Measurements from ENCODE around the gene IPCEF1.

The IPCEF1 gene

DNA sequence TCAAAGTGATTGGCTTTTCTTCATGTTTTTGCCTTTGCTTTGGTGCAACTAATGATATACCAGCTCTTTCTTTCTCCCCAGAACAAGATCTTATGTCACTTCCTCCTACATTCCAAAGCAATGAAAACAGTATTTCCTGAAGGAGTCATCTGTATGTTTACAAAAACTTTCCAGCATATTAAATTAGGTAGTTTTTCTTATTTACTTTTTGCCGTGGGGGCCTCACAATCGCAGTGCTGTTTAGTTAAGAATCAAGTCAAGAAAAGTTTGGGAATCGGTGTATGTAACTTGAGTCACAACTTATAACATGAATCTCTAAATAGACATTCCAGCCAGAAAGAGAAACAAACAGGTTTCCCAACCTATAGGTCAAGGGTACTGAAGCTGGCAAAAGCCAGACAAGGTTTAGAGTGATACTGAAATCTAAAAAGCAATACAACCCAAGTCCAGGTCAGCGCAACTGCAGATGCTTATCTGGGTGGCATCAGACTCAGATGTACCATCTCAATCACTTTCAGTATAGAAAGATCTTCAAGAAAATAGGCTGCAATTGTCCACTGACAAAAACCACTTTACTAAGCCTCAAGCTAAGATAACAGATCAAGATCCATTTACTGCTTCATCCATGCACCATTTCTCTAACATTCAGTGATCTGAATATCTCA lies 63.6 kb downstream of the IPCEF1 start:
- DNase-seq (ENCODE audit: low spot score): no peak

DNA sequence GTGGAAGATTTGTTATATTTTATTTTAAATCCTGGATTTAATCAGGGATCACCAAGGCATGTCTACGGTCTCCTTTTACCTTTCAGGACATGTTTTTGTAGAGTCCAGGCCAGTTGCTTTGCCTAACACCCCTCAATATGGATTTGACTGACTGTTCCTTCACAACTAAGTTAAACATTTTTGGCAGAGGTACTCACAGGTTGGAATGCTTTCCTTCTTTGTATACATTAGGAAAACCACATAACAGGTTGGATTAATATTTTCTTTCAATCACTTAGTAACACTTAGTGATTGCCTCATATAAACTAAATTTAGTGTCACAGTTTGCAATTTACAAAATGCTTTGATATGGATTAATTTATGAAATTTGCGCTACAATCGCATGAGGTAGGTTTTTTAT lies 64.5 kb downstream of the IPCEF1 start:
- DNase-seq (ENCODE audit: low spot score): no peak

DNA sequence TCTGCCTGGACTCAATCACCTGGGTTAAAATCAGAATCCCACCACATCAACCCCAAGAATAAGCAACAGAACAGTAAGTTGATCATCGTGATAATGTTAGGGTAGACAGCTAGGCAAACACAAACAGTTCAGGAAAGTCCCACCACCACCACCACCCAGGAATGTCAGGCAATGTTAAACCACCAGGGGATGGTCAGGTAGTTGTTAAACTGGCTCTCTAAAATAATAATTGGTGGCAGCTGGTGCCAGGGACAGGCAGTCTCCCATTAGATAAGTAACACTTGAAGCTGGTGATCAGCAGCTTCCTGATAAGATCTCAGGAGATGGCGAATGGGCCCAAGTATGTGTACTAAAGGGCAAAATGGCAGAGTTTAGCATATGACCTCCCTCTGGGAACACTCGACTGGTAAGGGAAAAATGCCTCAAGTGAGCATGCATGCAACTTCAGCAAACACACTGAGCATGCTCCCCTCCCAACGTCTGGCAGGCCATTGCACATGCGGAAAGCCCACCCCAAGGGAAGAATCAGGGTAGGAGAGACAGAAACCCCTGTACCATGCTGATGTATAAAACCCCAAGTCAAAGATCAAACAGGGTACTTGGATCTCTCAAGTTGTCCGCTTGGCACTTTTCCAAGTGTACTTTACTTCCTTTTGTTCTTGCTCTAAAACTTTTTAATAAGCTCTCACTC lies 66.6 kb downstream of the IPCEF1 start:
- no peak for DNase-seq (ENCODE audit: low spot score)

DNA sequence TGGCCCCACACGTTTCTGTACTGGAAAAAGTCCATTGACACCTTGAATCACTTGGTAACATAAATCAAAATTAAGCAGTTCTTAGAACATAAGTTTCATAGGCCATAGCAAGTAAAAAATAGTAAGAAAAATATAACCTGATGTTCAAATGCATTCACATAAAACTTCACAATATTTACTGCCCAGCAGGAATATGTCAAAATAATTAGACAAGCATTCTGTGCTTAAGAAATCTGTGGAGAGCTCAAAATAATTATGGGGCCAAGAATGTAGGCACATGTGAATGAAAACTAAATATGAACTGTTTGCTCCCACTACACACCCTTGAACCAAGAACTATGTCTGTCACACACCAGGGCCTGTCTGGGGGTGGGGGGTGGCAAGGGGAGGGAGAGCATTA lies 70.8 kb downstream of the IPCEF1 start:
- no peak for DNase-seq (ENCODE audit: low spot score)

DNA sequence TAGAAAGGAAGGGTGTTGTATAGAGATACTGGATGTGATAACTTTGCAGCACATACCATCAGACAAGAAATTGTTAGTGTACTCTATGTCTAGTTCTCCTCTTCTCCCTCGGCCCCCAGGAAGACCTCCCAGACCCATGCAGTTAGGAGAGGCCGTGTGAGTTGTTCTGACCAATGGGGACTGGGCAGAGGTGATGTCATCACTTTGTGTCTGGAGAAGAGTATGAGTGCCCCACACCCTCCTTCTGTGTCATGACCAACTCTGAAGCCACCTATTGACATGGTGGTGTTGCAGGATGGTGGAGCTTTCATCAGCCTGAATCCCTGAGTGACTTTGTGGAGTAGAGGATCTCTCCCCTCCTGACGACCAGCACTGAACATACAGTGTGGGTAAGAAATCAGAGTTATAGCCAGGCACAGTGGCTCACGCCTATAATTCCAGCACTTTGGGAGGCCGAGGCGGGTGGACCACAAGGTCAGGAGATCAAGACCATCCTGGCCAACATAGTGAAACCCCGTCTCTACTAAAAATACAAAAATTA lies 72.2 kb downstream of the IPCEF1 start:
- DNase-seq (ENCODE audit: low spot score): no peak

DNA sequence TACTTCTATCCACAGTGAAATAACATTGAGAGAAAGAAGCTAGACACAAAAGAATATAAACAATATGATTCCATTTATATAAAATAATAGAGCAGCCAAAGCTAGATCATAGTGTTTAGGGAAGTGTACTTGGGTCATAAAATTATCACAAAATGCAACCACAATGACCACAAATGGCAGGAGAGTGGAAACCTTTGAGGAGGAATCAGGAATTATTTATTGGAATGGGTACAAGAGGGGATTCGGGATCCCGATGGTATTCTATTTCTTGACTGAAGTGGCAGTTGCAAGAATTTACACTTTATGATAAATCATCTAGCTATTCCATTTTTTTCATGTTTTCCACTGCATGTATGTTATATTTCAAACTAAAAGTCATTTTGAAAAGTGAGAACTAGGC lies 76.1 kb downstream of the IPCEF1 start:
- DNase-seq (ENCODE audit: low spot score): no peak

DNA sequence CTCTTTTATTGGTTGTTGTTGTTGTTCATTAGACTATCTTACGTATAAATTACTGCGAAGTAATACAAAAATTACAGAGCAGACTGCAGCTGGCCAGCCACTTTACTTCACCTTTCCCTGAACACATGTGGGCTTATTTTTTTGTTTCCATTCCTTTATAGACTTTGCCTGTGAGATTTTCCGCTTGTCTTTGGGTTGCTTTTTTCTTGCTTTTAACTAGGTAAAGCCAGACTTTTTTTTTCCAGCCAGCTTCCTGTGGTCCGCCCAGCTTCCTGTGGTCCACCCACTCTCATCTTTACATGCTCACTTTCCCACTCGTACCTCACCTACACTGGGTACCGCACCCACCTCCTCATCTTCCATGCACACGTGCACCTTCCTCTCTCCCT lies 79.0 kb downstream of the IPCEF1 start:
- no peak for DNase-seq (ENCODE audit: low spot score)

DNA sequence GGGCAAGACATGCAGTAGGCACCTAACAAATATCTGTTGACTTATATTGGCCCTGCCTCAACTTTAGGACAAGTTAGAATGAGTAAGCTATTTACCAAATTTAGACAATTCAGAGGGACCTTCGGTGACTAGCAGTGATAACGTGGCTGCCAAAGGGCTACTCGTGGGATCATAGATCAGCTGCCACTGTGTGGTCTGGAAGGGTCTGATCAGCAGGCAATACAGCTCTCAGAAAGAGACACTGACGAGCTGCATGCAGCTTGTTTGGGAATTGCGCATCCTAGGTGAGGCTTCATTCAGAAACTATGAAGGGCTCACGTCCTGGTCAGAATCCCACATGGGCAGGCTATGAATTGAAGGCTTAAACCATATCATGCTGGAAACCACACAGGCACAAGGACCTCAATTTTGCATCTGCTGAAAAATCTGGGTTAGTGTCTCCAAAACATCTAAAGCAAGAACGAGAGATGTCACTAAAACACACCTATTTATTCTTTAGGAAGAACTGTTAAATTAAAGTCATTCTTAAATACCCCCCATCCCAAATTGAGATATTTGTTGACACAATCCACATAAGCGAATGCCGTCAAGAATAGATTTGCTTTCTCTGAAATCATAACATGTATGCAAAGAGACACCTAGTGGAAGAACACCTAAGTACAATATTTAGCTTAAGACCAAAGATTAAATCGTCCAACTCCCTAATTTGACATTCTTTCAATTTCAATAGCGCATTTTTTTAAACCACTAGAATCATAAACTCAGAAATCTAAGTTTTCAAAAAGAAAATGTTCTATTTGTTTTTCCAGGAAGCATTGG lies 79.6 kb downstream of the IPCEF1 start:
- DNase-seq (ENCODE audit: low spot score): peak; percentile 4

DNA sequence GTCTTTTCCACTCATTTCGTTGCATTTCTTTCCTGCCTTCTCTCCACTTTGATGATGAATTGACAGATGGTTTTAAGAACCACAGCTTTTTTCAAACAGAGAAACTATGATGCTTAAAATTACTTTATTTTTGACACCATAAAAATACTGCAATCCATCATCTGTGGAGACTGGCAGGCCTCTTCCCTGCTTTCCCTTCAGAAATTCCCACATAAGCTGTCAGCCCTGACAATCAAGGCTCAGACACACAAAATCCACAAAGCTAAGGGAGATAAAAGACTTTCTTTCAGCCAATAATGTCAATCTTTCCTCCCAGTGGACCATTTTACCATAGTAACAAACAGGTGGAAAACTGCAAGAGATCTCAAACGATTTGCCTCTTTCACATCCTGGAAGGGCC lies 82.4 kb downstream of the IPCEF1 start:
- no peak for DNase-seq (ENCODE audit: low spot score)

DNA sequence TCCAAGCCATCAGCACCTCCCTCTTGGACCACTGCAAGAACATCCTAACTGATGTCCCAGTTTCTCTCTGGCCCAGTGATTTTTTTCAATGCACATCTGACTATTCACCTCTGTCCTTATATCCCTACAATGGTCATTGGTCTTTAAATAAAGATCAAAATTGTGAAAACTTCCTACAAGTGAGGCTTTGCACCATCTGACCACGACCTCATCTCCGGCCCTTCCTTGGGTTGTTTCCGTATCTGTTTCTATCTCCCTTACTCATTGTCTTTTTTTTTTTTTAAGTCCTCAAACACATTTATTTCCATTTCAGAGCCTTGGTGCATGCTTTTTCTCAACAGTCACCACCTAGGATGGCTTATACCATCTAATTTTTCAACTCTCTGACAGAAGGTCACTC lies 88.1 kb downstream of the IPCEF1 start:
- no peak for DNase-seq (ENCODE audit: low spot score)

DNA sequence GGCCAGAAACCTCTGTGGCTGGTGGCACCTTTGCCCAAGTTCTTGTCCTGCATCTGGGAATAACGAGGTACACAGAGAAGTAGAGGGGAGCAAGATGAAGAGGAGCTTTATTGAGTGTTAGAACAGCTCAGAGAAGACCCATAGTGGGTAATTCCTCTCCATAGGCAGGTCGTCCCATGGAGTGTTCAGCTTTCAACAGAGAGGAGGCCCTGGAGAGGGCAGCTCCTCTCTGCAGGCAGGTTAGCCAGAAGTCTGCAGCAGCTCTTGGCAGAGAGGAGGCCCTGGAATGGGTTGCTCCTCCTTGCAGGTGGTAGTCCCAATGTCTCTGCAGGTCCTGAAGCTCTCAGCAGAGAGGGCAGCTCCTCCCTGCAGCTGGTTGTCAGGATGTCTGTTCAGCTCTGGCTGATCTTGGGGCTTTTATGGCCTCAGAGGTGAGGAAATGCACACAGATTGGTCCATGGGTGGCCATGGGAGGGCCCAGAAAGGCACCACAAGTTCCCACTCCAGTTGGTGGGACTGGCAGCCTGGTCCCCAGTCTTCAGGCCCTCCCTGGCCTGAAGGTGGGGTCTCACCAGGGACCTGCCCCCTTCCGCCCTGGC lies 89.0 kb downstream of the IPCEF1 start:
- no peak for DNase-seq (ENCODE audit: low spot score)

DNA sequence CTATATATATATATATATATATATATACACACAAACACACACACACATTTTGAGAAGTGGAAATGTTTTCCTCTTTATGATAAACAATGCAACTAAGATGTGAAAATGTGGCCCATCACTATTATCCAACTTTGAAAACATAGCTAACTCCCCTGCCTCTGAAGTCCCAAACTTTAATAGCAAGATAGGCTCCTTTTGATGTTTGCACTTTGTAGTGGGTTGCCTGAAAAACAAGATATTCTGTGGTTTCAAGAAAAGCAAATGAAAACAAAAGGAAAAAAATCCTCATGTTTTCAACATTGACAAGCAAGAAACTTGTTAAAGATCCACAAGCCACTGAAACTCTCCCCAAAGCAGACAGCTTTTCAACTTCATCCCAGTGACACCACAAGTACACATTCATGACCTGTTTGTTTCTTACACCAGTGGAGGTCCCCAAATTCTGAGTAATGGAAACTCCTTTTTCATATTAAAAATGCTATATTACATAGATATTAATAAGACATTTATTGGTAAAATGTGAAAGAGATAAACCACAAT lies 90.0 kb downstream of the IPCEF1 start:
- no peak for DNase-seq (ENCODE audit: low spot score)

DNA sequence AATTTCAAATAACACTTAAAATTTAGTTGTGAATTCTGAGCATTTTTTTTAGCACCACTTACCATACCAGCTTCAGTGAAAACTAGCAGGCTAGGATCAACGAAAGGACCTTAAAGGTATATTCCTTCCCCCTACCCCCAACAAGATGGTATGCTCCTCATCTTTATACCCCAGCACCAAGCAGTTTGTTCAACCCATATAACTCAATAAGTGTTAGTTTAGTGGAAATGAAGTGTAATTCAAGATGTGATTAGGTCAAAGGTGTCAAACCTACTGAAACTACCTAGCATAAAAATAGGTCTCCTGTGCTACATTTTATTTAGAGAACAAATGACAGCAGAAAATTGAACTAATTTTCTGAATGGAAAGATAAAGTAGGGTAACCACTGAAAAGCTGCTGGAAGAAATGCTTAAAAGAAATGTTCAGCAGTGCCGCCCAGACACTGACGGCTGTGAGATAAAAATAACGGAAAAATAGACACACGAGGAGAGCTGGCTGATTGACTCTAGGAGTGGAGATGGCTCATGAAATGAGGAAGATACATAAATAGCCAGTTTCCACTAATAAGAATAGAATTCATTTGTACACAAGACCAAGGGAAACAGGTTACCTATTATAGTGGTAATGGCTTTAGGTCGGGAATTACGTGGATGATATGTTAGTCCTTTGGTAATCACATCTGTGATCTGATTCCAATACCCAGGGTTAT lies 94.8 kb downstream of the IPCEF1 start:
- no peak for DNase-seq (ENCODE audit: low spot score)

DNA sequence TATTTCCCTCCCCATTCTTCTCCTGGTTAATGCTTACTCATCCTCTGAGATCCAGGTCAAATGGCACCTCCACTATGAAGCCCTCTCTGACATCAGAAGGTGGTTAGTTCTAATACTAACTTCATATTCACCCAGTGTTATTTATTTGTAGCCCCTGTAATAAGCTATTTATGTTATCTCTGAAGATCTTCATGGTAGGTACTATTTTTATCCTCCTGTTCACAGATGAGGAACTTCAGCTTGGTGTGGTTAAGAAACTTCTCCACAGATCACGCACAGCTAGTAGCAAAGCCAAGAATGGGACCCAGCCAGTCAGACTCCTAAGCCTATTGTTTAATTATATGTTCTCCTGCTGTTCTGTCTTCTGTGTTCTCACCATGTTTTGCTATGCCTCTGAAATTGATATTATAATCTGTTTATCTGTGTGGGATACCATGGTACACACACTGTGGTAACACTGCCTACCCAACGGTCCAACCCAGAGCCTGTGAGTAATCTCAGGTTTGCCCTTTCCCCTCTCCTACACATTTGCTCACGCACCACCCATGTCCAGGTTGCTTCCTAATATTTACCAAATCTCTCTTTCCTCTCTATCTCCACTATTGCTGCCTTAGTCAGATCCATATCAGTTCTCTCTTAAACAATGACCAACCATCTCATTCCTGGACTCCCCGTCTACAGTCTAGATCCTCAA lies 98.4 kb downstream of the IPCEF1 start:
- no peak for DNase-seq (ENCODE audit: low spot score)

DNA sequence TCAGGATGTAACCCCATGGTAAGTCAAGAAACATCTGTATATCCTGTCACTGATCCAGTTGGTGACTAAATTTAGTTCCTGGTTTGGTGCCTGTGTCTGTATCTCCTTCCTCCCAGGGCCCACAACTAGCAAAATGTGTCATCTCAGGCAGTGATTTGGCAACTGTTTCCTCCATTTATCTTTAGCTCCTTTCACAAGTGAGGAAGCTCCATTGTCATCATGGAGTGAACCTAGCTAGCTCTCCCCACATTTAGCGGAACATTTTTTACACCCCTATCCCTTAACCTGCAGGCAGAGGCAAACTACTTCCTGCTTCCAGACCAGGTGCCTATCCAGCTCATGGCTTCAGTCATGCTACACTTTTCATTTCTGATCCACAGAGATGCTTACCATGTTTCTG lies 99.5 kb downstream of the IPCEF1 start:
- DNase-seq (ENCODE audit: low spot score): no peak

DNA sequence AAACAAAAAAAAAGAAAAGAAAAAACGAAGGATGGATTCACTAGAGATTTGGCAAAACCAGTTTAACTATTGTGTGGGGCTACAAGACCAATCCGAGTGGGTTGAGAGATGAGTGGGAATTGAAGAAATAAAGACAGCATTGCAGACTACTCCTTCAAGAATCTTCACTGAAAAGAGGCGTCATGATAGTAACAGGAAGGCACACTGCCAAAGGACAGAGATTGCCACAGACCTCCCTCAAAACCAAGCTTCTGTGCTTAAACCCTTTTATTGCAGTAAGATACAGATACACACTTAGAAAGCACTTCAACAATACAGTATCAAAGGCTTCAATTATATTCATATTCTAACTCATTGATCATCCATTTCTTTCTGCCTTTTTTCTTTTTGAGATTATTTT lies 103.9 kb downstream of the IPCEF1 start:
- no peak for DNase-seq (ENCODE audit: low spot score)

DNA sequence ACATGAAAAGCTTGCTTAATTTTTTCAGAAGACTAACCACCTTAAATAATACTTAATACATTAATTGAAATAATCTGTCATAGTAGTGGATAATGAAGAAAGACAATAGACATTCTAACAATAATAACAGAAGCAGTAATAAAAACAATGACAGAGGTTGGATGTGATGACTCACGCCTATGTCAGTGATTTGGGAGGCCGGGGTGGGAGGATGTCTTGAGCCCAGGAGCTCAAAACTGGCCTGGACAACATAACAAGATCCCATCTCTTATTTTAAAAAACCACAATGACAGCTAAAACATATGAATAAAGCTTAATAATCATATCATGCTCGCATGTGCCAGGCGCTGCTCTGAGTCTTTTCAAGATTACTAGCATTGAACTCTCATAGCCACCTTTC lies 105.5 kb downstream of the IPCEF1 start:
- no peak for DNase-seq (ENCODE audit: low spot score)

DNA sequence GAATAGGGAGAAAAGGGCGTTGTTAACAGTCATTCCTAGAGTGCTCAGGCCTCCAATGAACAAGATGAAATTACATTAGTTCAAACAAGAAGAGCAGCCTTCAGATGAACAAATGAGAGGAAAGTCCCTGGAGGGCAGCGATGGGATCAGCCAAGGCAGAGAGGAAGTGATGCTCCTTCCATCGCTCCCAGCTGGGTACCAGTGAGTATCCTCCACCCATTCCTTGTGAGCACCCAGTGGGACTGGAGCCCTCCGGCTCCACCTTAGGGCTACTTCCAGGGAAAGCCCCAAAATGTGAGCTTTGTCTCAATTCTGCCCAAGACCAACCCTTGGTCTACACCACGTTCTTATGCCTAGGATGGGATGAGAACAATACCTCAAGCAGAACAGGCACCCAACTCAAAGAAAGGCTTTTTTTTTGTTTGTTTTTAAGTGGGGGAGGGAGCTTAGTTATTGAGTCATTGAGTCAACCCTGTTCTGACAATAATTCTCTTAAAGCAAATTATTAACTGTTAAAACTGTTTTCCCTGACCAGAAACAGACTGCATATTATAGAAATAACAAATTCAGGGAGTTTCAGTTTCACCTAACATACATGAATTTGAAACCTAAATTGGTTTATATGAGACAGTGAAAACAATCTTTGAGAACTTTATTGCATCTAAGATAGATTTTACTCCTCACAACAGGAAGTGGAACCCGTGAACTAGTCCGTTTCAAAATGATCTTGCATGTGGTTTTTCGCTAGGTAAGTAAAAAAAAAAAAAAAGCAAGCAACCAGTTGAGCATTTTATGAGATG lies 106.9 kb downstream of the IPCEF1 start:
- DNase-seq (ENCODE audit: low spot score): no peak

DNA sequence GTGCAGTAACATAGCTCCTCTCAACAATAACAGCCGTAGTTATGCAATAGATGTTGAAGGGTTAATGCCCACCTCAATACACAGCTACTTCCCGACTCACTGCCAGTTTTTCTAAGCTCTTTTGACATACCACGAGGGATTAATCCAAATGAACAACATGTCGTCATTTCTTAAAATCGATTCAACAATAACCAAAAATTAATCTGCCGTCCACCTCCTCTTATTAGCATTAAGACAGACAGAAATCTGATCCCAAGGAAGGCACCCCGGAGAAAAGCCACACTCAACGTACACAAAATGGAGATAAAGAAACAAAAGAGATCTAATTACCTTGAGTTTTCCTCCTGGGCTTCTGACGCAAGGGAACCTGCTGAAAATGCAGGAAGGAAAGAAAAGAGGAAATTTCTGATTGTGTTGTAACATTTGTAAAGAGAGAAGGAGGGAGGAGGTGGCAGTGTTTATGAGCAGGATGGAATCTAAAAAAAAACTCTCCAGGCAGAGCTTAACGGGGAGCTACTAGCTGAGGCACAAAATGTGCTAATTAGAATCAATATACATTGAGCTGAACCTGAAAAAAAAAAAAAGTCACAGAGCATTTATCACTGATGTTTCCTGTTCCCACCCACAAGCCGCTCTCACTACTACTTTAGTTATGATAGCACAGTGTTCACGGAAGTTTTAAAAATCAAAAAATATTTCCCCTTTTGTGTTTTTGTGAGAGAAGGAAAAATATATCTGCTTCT lies 109.3 kb downstream of the IPCEF1 start:
- no peak for DNase-seq (ENCODE audit: low spot score)
